Mesendoderm (in vitro differentiated cells): ENCODE data around the gene C1QTNF6.

Experiments
- DNase-seq: peaks from one replicate; pipeline ENCODE4 v3.0.0; 2013
- H2AK5ac ChIP-seq: 2 replicates; pipeline ENCODE4 v1.6.1; 2013; ENCODE audit warnings: low read length, inconsistent platforms
- H2BK120ac ChIP-seq: 2 replicates; pipeline ENCODE4 v1.6.1; 2013; ENCODE audit warnings: low read depth, mild to moderate bottlenecking, low read length, moderate library complexity, mixed read lengths
- H2BK15ac ChIP-seq: replicated peaks from 2 replicates; pipeline ENCODE4 v1.6.1; 2013; ENCODE audit warnings: low read depth, mild to moderate bottlenecking, moderate library complexity
- H2BK5ac ChIP-seq: 2 replicates; pipeline ENCODE4 v1.6.1; 2013; ENCODE audit warnings: low read length, inconsistent platforms
- H3K18ac ChIP-seq: 2 replicates; pipeline ENCODE4 v1.6.1; 2013; ENCODE audit warnings: mild to moderate bottlenecking, low read length, mixed read lengths
- H3K23ac ChIP-seq: one replicate; pipeline ENCODE4 v1.6.1; 2013; ENCODE audit warnings: low read length
- H3K27ac ChIP-seq: 2 replicates; pipeline ENCODE4 v1.5.1; 2013; ENCODE audit warnings: low read depth, mild to moderate bottlenecking, inconsistent platforms, low read length, moderate library complexity
- H3K27me3 ChIP-seq: 2 replicates; pipeline ENCODE4 v1.6.1; 2013; ENCODE audit warnings: low read length, control low read depth, mild to moderate bottlenecking, inconsistent platforms; ENCODE audit not compliant: insufficient read depth, poor library complexity
- H3K36me3 ChIP-seq: 2 replicates; pipeline ENCODE4 v1.6.1; 2013; ENCODE audit warnings: low read length, inconsistent platforms; ENCODE audit not compliant: control insufficient read depth, insufficient read depth
- H3K4ac ChIP-seq: one replicate; pipeline ENCODE4 v1.6.1; 2013; ENCODE audit warnings: low read depth, mild to moderate bottlenecking, low read length, moderate library complexity
- H3K4me1 ChIP-seq: 2 replicates; pipeline ENCODE4 v1.6.1; 2013; ENCODE audit warnings: low read depth, low read length, inconsistent platforms; ENCODE audit not compliant: control insufficient read depth
- H3K4me2 ChIP-seq: 2 replicates; pipeline ENCODE4 v1.6.1; 2013; ENCODE audit warnings: low read length
- H3K4me3 ChIP-seq: 2 replicates; pipeline ENCODE4 v1.5.1; 2013; ENCODE audit warnings: mild to moderate bottlenecking, low read length
- H3K56ac ChIP-seq: one replicate; pipeline ENCODE4 v1.6.1; 2013; ENCODE audit warnings: low read length
- H3K79me1 ChIP-seq: 2 replicates; pipeline ENCODE4 v1.6.1; 2013; ENCODE audit warnings: low read length, inconsistent platforms
- H3K79me2 ChIP-seq: 2 replicates; pipeline ENCODE4 v1.6.1; 2013; ENCODE audit warnings: mild to moderate bottlenecking, low read length; ENCODE audit not compliant: control insufficient read depth, insufficient read depth
- H3K9ac ChIP-seq: 2 replicates; pipeline ENCODE4 v1.6.1; 2013; ENCODE audit warnings: low read length, inconsistent platforms
- H4K5ac ChIP-seq: one replicate; pipeline ENCODE4 v1.6.1; 2013; ENCODE audit warnings: low read length
- H4K8ac ChIP-seq: one replicate; pipeline ENCODE4 v1.6.1; 2013; ENCODE audit warnings: low read depth, mild to moderate bottlenecking, control low read depth, low read length, moderate library complexity
- WGBS: extraction: QIAGEN DNeasy Blood & Tissue Kit; methylation state at CpG from one replicate; pipeline ENCODE4 v1.1.7; 2013; ENCODE audit warnings: low lambda C conversion rate, missing lambda C conversion rate; ENCODE audit not compliant: insufficient coverage; ENCODE audit errors: extremely low coverage; 5-methylcytosine and 5-hydroxymethylcytosine counted together

C1QTNF6 gene

GRCh38 chr22:37196539-37197450 is 8.7 kb upstream of the C1QTNF6 start:
- Histone ChIP-seq H2AK5ac (peak overlapping the region; percentile 94), H3K4me2 (no peak overlapping the region), H4K5ac (no peak overlapping the region), H3K79me2 (no peaks in the 10 kb centered on the region), H2BK120ac (no peak overlapping the region), H2BK15ac (no peak overlapping the region), H3K27ac (peak overlapping the region; percentile 30), H3K4ac (peak overlapping the region; percentile 4), H3K4me1 (peaks cover 14% of the 10 kb centered on the region), H3K27me3 (no peaks in the 10 kb centered on the region), H3K9ac (peak overlapping the region; percentile 47), H3K4me3 (no peak overlapping the region), H3K56ac (peak overlapping the region; percentile 71), H3K23ac (no peak overlapping the region), H3K36me3 (no peaks in the 10 kb centered on the region), H3K18ac (peak overlapping the region; percentile 42), H2BK5ac (peak overlapping the region; percentile 22), H4K8ac (no peak overlapping the region), H3K79me1 (peaks cover 2% of the 10 kb centered on the region)
- WGBS, result no CpG with 5 or more reads among the region's 14 CpGs
- DNase-seq, result peak; percentile 56

GRCh38 chr22:37195921-37196320 is 7.9 kb upstream of the C1QTNF6 start:
- Histone ChIP-seq H3K79me2 (no peaks in the 10 kb centered on the region), H3K4me2 (no peak overlapping the region), H2BK15ac (no peak overlapping the region), H3K23ac (no peak overlapping the region), H2BK5ac (no peak overlapping the region), H3K4ac (no peak overlapping the region), H3K27ac (no peak overlapping the region), H3K79me1 (peaks cover 2% of the 10 kb centered on the region), H3K56ac (peak overlapping the region; percentile 10), H3K27me3 (no peaks in the 10 kb centered on the region), H2BK120ac (no peak overlapping the region), H3K18ac (peak overlapping the region; percentile 11), H2AK5ac (peak overlapping the region; percentile 9), H4K5ac (no peak overlapping the region), H3K4me3 (no peak overlapping the region), H3K9ac (no peak overlapping the region), H4K8ac (no peak overlapping the region), H3K4me1 (peaks cover 14% of the 10 kb centered on the region), H3K36me3 (no peaks in the 10 kb centered on the region)
- peak; percentile 38 for DNase-seq
- WGBS, result no CpG with 5 or more reads among the region's 4 CpGs

- no peaks in the 10 kb centered on the region for H3K27me3 ChIP-seq
- no peak overlapping the region for H2AK5ac ChIP-seq
- no peak overlapping the region for H3K4me3 ChIP-seq
- no peak overlapping the region for H3K4me2 ChIP-seq
- no peak overlapping the region for H4K8ac ChIP-seq
- no CpG with 5 or more reads among the region's 3 CpGs for WGBS
- peaks cover 14% of the 10 kb centered on the region for H3K4me1 ChIP-seq
- no peak overlapping the region for H3K23ac ChIP-seq
- H3K27ac ChIP-seq, result no peak overlapping the region
- no peaks in the 10 kb centered on the region for H3K36me3 ChIP-seq
- no peak overlapping the region for H2BK15ac ChIP-seq
- DNase-seq, result no peak
- no peak overlapping the region for H3K56ac ChIP-seq
- no peak overlapping the region for H2BK120ac ChIP-seq
- H3K18ac ChIP-seq, result no peak overlapping the region
- H3K79me2 ChIP-seq, result no peaks in the 10 kb centered on the region
- H3K79me1 ChIP-seq, result peaks cover 2% of the 10 kb centered on the region
- no peak overlapping the region for H2BK5ac ChIP-seq
- no peak overlapping the region for H4K5ac ChIP-seq
- no peak overlapping the region for H3K9ac ChIP-seq
- no peak overlapping the region for H3K4ac ChIP-seq
These were observed 6.7 kb upstream of the C1QTNF6 start for GRCh38 chr22:37194750-37195149.

- H3K27ac ChIP-seq, result no peak overlapping the region
- no peak overlapping the region for H2BK120ac ChIP-seq
- no peak overlapping the region for H3K23ac ChIP-seq
- H2BK5ac ChIP-seq, result no peak overlapping the region
- no peak for DNase-seq
- H2AK5ac ChIP-seq, result no peak overlapping the region
- H3K4ac ChIP-seq, result no peak overlapping the region
- H3K4me2 ChIP-seq, result no peak overlapping the region
- H3K56ac ChIP-seq, result no peak overlapping the region
- no peak overlapping the region for H3K4me3 ChIP-seq
- no peaks in the 10 kb centered on the region for H3K36me3 ChIP-seq
- no CpG with 5 or more reads among the region's 10 CpGs for WGBS
- no peak overlapping the region for H2BK15ac ChIP-seq
- no peaks in the 10 kb centered on the region for H3K27me3 ChIP-seq
- no peak overlapping the region for H4K5ac ChIP-seq
- H3K4me1 ChIP-seq, result peaks cover 16% of the 10 kb centered on the region
- H3K79me1 ChIP-seq, result peaks cover 2% of the 10 kb centered on the region
- H3K9ac ChIP-seq, result no peak overlapping the region
- H4K8ac ChIP-seq, result no peak overlapping the region
- no peaks in the 10 kb centered on the region for H3K79me2 ChIP-seq
- H3K18ac ChIP-seq, result no peak overlapping the region
These were observed 5.7 kb upstream of the C1QTNF6 start for GRCh38 chr22:37193629-37194191.

GRCh38 chr22:37192741-37193140 is 4.7 kb upstream of the C1QTNF6 start:
- no CpG with 5 or more reads among the region's 1 CpG for WGBS
- H3K4me1 ChIP-seq, result peaks cover 14% of the 10 kb centered on the region
- no peak overlapping the region for H3K23ac ChIP-seq
- H3K36me3 ChIP-seq, result no peaks in the 10 kb centered on the region
- no peak overlapping the region for H3K18ac ChIP-seq
- no peak overlapping the region for H3K56ac ChIP-seq
- H3K4me2 ChIP-seq, result no peak overlapping the region
- no peak overlapping the region for H3K4ac ChIP-seq
- H3K79me2 ChIP-seq, result no peaks in the 10 kb centered on the region
- no peak overlapping the region for H4K8ac ChIP-seq
- H4K5ac ChIP-seq, result no peak overlapping the region
- H2BK120ac ChIP-seq, result no peak overlapping the region
- no peaks in the 10 kb centered on the region for H3K27me3 ChIP-seq
- DNase-seq, result no peak
- no peak overlapping the region for H3K27ac ChIP-seq
- no peak overlapping the region for H2BK5ac ChIP-seq
- no peaks in the 10 kb centered on the region for H3K79me1 ChIP-seq
- no peak overlapping the region for H3K9ac ChIP-seq
- no peak overlapping the region for H2BK15ac ChIP-seq
- H3K4me3 ChIP-seq, result no peak overlapping the region
- H2AK5ac ChIP-seq, result no peak overlapping the region
